Measurements from ENCODE around the gene ME3. TPM values are rescaled to one million over a fixed set of nuclear protein-coding genes. Genes with fewer than 3 reads are reported as not detected.

ME3 gene
- total RNA-seq, 2 experiments from 2014 or later, result 0.79 to 1.2 TPM

DNA sequence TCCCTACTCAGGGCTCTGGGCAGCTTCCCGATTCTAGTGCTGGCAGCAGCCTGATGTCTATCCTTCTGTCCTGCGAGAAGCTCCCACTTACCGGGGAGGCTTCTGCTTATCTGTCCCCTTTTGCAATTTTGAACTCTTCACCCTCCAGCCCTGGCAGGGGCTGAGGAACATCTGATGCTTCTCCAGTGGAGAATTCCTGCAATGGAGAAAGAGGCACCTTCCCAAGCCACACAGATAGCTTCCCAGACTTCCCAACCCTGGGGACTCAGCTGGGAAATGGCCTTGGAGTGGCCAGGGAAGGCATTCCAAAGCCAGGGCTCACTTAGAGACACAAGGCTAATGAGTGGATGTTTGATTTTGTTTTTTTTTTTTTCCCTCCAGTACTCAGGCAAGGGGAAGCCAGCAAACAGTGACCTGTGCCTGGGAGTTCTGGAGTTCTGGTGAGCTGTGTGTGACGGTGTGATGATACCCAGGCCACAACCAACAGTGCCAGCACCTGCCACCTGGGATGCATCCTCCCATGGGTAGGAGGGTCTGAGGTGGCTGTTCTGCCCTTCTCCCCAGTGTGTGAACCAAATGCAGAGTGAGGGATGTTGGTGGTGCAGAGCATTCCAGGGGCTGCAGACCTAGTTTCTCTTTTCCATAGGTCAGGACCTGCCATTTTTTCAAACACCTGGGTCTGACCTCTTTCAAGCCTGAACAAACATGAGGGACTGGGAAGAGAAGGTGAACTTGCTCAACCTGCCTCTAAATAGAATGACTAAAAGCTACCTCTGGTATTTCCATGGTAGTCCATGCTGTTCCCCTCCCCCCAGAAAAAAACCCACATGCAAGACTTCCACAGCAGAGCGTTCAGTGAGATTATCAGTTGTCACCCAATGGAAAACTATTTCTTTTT is 202.7 kb downstream of the ME3 start:
- H3K27ac Mint-ChIP-seq, result no peak overlapping the region
- H3K9me3 Mint-ChIP-seq, result no peaks in the 10 kb centered on the region
- POLR2A ChIA-PET, result no interaction called here
- H3K4me3 Mint-ChIP-seq, result no peak overlapping the region
- no peaks in the 10 kb centered on the region for H3K4me1 Mint-ChIP-seq
- H3K36me3 Mint-ChIP-seq, result no peaks in the 10 kb centered on the region
- no peaks in the 10 kb centered on the region for H3K27me3 Mint-ChIP-seq
- no peak for ATAC-seq (ENCODE audit: low read depth)
- DNase-seq, result no peak

DNA sequence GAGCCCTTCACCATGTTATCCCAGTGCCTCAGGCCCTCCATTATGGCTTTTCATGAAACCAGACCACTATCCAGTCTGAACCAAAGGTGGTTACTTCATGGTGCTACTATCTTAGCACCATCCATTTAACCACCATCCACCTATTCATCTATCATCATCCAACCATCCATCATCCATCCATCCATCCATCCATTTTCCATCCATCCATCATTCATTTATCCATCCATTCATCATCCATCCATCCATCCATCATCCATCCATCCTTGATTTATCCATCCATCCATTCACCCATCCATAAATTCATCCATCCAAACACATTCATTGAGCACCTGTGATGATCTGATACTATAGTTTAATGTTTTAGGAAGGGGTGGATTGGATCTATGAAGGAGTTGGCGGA is 204.2 kb downstream of the ME3 start:
- POLR2A ChIA-PET, result no interaction called here
- DNase-seq (no peak), ATAC-seq (ENCODE audit: low read depth) (no peak)
- Mint-ChIP-seq H3K27ac (no peak overlapping the region), H3K27me3 (no peaks in the 10 kb centered on the region), H3K9me3 (no peaks in the 10 kb centered on the region), H3K4me1 (no peaks in the 10 kb centered on the region), H3K4me3 (no peak overlapping the region), H3K36me3 (no peaks in the 10 kb centered on the region)

DNA sequence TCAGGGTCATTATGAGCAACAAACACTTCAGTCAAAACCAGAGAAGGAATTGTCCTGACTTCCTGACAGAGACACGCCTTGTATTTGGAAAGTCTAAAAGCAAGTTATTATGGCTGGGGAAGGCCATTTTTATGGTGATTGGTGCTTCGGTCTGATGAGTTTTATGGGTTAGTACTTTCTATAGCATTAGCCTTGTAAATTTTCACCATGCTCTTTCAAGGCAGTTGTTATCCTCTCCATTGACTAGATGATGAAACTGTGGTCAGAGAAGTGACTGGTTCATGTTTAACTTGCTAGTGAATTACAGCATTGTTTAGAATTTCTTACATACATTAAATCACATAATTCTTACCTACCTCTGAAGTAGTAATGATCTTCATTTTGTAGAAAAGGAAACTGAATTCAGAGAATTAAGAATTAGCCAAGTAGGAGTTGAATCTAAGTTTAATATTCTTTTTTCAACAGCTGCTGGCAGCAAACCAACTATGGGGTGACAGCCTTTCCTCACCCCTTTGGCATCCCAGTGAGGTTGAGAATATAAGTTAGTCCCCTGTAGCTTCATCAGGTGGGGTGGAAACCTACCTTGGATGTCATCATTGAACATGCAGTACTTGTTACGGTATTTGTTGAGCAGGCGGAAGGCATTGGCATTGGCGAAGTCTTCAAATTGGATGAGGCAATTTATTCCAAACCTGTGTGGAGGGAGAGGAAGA is 207.8 kb downstream of the ME3 start:
- POLR2A ChIA-PET, result no interaction called here
- Mint-ChIP-seq H3K4me1 (no peaks in the 10 kb centered on the region), H3K27me3 (no peaks in the 10 kb centered on the region), H3K36me3 (no peaks in the 10 kb centered on the region), H3K27ac (no peak overlapping the region), H3K9me3 (no peaks in the 10 kb centered on the region), H3K4me3 (no peak overlapping the region)
- DNase-seq (no peak), ATAC-seq (ENCODE audit: low read depth) (no peak)

DNA sequence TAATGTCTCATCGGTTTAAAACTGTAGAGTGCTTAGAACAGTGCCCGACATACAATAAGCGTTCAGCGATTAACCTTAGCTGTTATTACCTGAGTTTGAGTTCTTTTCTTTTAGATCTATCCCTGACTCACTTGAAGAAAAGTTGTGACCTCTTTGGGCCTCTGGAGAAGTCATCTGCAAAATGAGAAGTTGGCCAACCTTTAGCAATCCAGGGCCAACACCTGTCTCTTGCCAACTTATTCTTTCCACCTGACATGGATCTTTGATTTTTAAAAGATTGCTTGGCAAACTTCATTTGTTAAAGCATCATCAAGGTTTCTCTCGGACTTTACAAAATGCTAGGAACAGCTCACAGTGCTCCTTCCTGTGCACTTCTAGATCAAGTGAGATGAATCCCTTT is 208.5 kb downstream of the ME3 start:
- no peaks in the 10 kb centered on the region for H3K36me3 Mint-ChIP-seq
- POLR2A ChIA-PET, result no interaction called here
- no peaks in the 10 kb centered on the region for H3K27me3 Mint-ChIP-seq
- H3K4me3 Mint-ChIP-seq, result no peak overlapping the region
- DNase-seq (no peak), ATAC-seq (ENCODE audit: low read depth) (no peak)
- no peaks in the 10 kb centered on the region for H3K9me3 Mint-ChIP-seq
- no peaks in the 10 kb centered on the region for H3K4me1 Mint-ChIP-seq
- no peak overlapping the region for H3K27ac Mint-ChIP-seq

DNA sequence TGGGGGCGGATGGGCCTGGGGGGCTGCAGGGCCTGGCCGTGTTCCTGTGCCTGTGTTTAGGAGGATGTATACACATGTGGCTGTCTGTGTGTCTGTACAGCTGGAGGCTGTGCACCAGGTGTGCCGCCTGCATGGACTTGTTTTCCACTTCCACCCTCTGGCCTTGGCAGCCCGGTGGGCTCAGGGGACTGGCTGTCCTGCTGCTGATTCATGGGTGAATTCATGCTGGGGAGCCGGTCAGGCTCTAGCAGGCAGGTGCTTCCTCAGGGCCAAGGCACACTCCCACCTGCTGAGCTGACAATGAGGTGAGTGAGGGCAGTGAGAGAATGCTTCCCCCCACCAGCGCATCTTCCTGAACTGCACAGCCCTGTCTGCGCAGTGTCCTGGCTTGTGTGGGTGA is 209.3 kb downstream of the ME3 start:
- Mint-ChIP-seq H3K36me3 (no peaks in the 10 kb centered on the region), H3K4me1 (no peaks in the 10 kb centered on the region), H3K27ac (no peak overlapping the region), H3K4me3 (no peak overlapping the region), H3K9me3 (no peaks in the 10 kb centered on the region), H3K27me3 (no peaks in the 10 kb centered on the region)
- DNase-seq (no peak), ATAC-seq (ENCODE audit: low read depth) (no peak)
- POLR2A ChIA-PET, result no interaction called here

DNA sequence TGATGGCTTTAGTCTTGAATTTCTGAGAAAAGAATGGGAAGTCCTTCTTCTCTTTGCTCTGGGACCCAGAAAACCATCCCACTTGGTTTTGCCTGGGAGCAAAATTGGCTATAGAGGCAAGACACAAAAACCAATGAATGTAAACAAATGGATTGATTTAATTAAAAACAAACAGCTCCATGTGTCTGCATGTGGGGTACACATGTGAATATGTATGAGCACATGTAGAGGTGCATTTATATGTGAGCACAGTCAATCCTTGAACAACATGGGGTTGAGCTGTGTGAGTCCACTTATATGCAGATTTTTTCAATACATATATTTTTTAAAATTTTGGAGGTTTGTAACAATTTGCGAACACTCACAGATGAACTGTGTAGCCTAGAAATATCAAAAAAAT is 210.5 kb downstream of the ME3 start:
- DNase-seq (no peak), ATAC-seq (ENCODE audit: low read depth) (no peak)
- Mint-ChIP-seq H3K9me3 (no peaks in the 10 kb centered on the region), H3K4me1 (no peaks in the 10 kb centered on the region), H3K27me3 (no peaks in the 10 kb centered on the region), H3K4me3 (no peak overlapping the region), H3K36me3 (no peaks in the 10 kb centered on the region), H3K27ac (no peak overlapping the region)
- POLR2A ChIA-PET, result no interaction called here

DNA sequence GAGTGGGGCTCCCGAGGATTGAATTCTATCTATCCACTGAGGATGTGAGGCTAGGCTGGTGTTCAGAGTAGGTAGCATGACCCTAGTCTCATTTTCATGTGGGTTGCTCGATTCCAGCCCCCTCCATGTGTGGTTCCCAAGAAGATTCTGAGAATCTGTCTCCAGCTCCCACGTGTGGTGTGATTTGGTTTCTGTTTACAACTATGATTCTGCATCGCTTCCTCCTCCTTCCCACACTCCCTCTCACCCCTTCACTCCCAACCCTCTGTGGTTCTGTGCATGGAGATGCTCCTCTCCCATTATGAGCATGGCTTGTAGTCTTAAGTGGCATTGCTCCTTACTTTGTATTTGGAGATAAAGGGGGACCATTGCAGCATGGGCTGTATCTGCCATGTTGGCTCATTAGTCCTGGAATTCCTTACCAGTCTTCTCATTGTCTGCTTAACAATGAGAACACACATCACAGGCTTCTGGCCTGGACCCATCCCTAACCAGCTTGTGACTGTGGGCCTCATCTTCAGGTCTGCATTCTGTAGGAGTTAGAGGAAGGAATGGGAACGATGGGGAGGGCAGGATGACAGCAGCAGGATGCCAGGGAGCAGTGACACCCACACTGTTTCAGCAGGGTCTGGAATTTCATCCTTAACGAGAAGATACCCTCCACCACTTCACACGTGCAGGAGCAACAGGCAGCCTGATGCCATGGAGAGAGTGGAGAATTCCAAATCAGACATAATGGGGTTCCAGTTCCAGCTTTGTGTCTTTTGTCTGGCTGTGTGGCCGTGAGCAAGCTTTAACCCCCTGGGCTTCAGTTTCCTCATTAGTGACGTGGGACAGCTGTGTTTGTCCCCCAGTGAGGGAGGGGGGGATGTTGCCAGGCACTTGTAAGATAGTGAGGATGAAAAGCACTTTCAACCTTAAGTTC is 211.7 kb downstream of the ME3 start:
- no peaks in the 10 kb centered on the region for H3K9me3 Mint-ChIP-seq
- no peak overlapping the region for H3K27ac Mint-ChIP-seq
- H3K36me3 Mint-ChIP-seq, result no peaks in the 10 kb centered on the region
- H3K4me3 Mint-ChIP-seq, result no peak overlapping the region
- H3K4me1 Mint-ChIP-seq, result peaks cover 6% of the 10 kb centered on the region
- H3K27me3 Mint-ChIP-seq, result no peaks in the 10 kb centered on the region
- DNase-seq, result no peak
- ATAC-seq (ENCODE audit: low read depth), result no peak
- POLR2A ChIA-PET, result no interaction called here

DNA sequence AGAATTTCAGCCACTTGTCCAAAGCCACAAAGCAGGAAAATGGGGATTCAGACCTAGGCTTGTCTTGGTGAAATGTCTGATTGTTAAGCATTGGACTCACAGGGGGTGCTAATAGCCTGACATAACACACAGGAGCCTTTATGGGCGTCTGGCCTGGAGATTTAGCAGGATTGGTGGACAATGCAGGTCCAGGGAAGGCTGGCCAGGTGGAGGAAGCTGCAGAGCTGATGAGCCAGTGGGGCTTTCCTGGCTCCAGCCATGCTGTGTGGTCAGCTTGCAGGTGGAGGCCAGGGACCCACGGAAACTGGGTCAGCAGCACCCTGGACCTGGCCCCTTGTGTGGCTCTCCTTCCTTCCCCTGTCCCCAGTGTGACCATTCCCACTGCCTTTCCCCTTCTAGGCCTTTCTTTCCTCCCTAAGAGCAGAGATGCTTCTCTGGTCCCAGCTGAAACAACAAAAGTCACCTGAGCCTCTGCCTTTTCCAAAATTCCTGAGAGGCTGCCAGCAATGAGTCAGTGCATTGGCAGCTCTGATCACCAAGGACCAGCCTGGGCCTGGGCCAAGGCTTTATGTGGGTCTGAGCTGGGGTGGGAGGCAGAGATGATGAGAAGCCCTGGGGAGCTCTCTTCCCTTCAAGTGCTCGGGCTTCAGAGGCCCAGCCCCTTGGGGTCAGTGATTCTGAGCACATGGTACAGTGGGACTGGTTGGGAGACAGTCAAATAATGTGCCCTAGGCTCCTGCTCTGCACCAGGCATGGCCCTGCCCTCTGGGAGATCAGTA is 212.5 kb downstream of the ME3 start:
- Mint-ChIP-seq H3K27me3 (no peaks in the 10 kb centered on the region), H3K9me3 (no peaks in the 10 kb centered on the region), H3K27ac (no peak overlapping the region), H3K36me3 (no peaks in the 10 kb centered on the region), H3K4me3 (no peak overlapping the region), H3K4me1 (peaks cover 6% of the 10 kb centered on the region)
- DNase-seq, result no peak
- POLR2A ChIA-PET, result no interaction called here
- no peak for ATAC-seq (ENCODE audit: low read depth)

DNA sequence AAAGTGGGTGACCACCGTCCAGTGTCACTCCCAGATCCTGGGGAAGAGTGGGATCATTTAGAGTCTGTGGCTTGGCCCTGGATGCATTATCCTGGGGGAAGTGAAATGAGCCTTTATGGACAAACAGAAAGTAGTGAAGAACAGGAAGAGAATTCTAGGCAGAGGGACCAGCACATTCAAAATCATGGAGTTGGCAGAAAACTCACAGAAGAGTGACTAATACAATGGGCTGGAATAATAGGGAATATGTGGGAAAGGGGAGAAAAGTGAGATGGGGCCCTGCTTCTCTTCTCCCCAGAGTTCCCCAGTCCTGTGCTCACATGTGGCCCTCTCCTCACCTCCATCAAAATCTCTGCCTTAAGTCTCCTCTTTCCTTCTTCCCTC is 213.4 kb downstream of the ME3 start:
- Mint-ChIP-seq H3K4me3 (no peak overlapping the region), H3K36me3 (no peaks in the 10 kb centered on the region), H3K27ac (no peak overlapping the region), H3K9me3 (no peaks in the 10 kb centered on the region), H3K4me1 (peaks cover 9% of the 10 kb centered on the region), H3K27me3 (no peaks in the 10 kb centered on the region)
- no peak for ATAC-seq (ENCODE audit: low read depth)
- POLR2A ChIA-PET, result no interaction called here
- no peak for DNase-seq

DNA sequence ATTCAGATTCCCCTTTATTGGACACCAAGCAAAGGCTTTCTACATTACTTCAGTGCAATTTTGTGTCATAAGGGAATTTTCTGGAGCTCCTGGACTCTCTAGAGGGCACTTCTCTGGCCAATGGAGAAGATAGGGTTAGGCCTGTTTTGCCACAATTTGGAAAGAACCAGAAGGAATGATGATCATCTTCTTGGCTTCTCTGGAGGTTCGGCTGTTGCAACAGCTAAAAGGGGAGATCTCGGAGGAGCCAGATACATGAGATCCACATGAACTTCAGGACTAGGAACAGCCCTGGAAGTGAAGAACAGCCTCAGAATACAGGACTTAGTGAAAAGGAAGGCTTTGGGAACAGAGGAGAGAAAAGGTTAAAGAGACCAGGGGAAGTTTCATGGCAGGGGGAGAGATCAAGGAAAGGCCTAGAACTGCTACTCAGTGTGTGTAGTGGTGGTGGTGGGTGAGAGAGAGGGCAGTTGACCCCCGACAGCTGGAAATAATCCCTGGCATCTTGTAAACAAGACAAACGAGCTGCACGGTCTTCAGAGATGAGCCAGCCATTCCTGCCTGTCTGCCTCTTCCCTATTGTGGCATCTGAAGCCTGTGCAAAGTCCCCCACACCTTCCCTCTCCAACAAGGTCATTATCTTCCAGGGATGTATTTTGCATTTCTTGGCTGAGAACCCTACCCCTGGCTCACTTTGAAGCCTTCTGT is 214.0 kb downstream of the ME3 start:
- peaks cover 12% of the 10 kb centered on the region for H3K4me1 Mint-ChIP-seq

DNA sequence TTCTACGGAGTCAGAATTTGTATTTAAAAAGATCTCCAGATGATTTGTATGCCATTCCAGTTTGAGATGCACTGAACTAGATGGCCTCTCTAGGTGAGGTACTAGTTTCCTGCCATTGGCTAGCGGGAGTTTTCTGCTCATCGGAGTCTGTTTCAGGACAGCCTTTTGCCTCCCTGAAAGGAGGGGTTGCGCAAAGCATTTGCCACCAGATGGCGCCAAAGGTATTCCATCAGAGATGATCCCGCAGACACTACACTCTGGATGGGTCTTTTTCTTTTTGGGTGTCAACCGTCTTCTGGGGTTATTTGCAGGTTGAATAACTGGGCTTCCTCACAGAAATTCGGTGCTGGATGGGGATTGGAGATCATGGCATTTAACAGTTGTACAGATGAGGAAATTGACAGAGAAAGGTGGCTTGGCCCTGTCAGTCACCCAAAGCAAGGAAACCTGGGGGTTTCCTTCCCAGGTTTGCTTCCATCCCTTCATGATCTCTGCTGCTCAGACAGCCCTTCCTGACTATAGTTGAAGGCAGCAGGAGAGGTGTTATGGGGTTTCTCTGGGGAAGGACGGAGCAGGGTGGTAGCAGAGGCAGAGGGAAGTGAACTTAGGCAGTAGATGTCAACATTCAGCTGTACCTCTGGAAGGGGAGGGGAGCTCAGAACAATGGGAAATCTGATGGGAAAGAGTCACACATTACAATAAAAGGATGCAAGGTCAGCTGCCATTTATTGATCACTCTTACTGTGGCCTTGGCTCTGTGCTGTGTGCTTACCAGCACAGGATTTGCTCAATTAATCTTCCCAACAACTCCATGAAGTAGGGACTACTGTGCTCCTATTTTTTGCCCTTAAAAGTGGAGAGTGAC is 216.1 kb downstream of the ME3 start:
- peak; percentile 81 for ATAC-seq (ENCODE audit: low read depth)
- no peaks in the 10 kb centered on the region for H3K27me3 Mint-ChIP-seq
- H3K9me3 Mint-ChIP-seq, result no peaks in the 10 kb centered on the region
- H3K36me3 Mint-ChIP-seq, result no peaks in the 10 kb centered on the region
- peak; percentile 70 for DNase-seq
- H3K4me1 Mint-ChIP-seq, result peaks cover 12% of the 10 kb centered on the region
- H3K4me3 Mint-ChIP-seq, result no peak overlapping the region
- no peak overlapping the region for H3K27ac Mint-ChIP-seq
- POLR2A ChIA-PET, result no interaction called here

More for the DNA sequence above, 214.0 kb downstream of the ME3 start:
- H3K36me3 Mint-ChIP-seq, result no peaks in the 10 kb centered on the region
- H3K9me3 Mint-ChIP-seq, result no peaks in the 10 kb centered on the region
- DNase-seq, result no peak
- no peak overlapping the region for H3K4me3 Mint-ChIP-seq
- H3K27me3 Mint-ChIP-seq, result no peaks in the 10 kb centered on the region
- ATAC-seq (ENCODE audit: low read depth), result no peak
- H3K27ac Mint-ChIP-seq, result no peak overlapping the region
- POLR2A ChIA-PET, result no interaction called here

Measured in activated naive CD8-positive, alpha-beta T cell treated with anti-CD3 and anti-CD28 coated beads, Interleukin-2, amount 10 ng/mL, durations not matched to agents 7 days and 5 days (primary cell).